Hepatocyte (in vitro differentiated cells): Measurements from ENCODE around the gene IFT27.

ENCODE experiments used
- CTCF ChIP-seq: fragments of 200-600 bp; sonication (generic); IDR thresholded peaks from 2 replicates; pipeline ENCODE4 v1.5.1; 2016; ENCODE audit warnings: antibody characterized with exemption, mild to moderate bottlenecking; ENCODE audit not compliant: poor library complexity
- EZH2 ChIP-seq: fragments of 200-600 bp; sonication (generic); IDR thresholded peaks from 2 replicates; pipeline ENCODE4 v1.6.1; 2016; ENCODE audit warnings: antibody characterized with exemption, mild to moderate bottlenecking, borderline replicate concordance
- EZH2phosphoT487 ChIP-seq: fragments of 200-600 bp; sonication (generic); IDR thresholded peaks from one replicate; pipeline ENCODE4 v1.6.1; 2018; ENCODE audit warnings: antibody characterized with exemption, mild to moderate bottlenecking, low read depth, moderate library complexity; ENCODE audit not compliant: unreplicated experiment, severe bottlenecking

GRCh38 chr22:36734171-36735058, 41.5 kb downstream of the IFT27 start:
- TF ChIP-seq CTCF (no peak), EZH2 (no peak), EZH2phosphoT487 (no peak)
